CD4-positive, alpha-beta T cell treated with Interleukin-6 for 4 hours (primary cell): ENCODE measurements around the gene ACRBP.
A peak's percentile ranks its signal among the peaks of the same experiment; 100 is the strongest.

Experiments
- DNase-seq: peaks from one replicate; pipeline ENCODE4 v3.0.0-alpha.2; 2020; ENCODE audit warnings: mixed read lengths

The ACRBP gene

GRCh38 chr12:6646276-6647082 lies 753 bp downstream of the ACRBP start:
- no peak for DNase-seq

GRCh38 chr12:6644903-6645302 lies 2.3 kb downstream of the ACRBP start:
- peak; percentile 43 for DNase-seq

GRCh38 chr12:6644257-6644596 lies 3.0 kb downstream of the ACRBP start:
- no peak for DNase-seq

GRCh38 chr12:6643569-6644256 lies 3.5 kb downstream of the ACRBP start:
- no peak for DNase-seq

GRCh38 chr12:6641131-6641530 lies 6.1 kb downstream of the ACRBP start:
- DNase-seq, result no peak

GRCh38 chr12:6640497-6640896 lies 6.7 kb downstream of the ACRBP start:
- no peak for DNase-seq

- DNase-seq, result no peak
Measured at GRCh38 chr12:6639151-6639801, 8.0 kb downstream of the ACRBP start.

- no peak for DNase-seq
Measured at GRCh38 chr12:6638305-6638704, 8.9 kb downstream of the ACRBP start.

GRCh38 chr12:6635856-6636531 lies 11.2 kb downstream of the ACRBP start, which contains the start of gene LPAR5:
LPAR5 (minus strand) TSS chr12:6635959; CDS start chr12:6621248, 14,711 bp downstream.
- peak; percentile 44 for DNase-seq

GRCh38 chr12:6635375-6635855 lies 11.8 kb downstream of the ACRBP start:
- peak; percentile 40 for DNase-seq

- peak; percentile 74 for DNase-seq
Measured at GRCh38 chr12:6632026-6632983, 14.9 kb downstream of the ACRBP start.

- DNase-seq, result peak; percentile 34
Measured at GRCh38 chr12:6631549-6631961, 15.7 kb downstream of the ACRBP start.

GRCh38 chr12:6630736-6631135 lies 16.5 kb downstream of the ACRBP start:
- DNase-seq, result no peak

GRCh38 chr12:6627616-6628015 lies 19.6 kb downstream of the ACRBP start:
- DNase-seq, result peak; percentile 75

- peak; percentile 33 for DNase-seq
Measured at GRCh38 chr12:6626654-6627283, 20.5 kb downstream of the ACRBP start.

GRCh38 chr12:6620885-6621274 lies 26.4 kb downstream of the ACRBP start:
- no peak for DNase-seq

- peak; percentile 66 for DNase-seq
Measured at GRCh38 chr12:6620137-6620884, 26.9 kb downstream of the ACRBP start.

GRCh38 chr12:6618483-6619225 lies 28.6 kb downstream of the ACRBP start:
- no peak for DNase-seq

GRCh38 chr12:6615802-6616201 lies 31.4 kb downstream of the ACRBP start:
- DNase-seq, result no peak
